Middle frontal gyrus (tissue), 1 donor: Measurements from ENCODE around the gene GPC6.
"Not testable (repeated sequence)": the region's sequence is repeated elsewhere in the genome, so short reads cannot be mapped to it uniquely, and the experiment has no call there.

Experiments
- DNase-seq: peaks from one replicate; pipeline ENCODE4 v3.0.0-alpha.2; 2015; ENCODE audit warnings: low spot score; ENCODE audit errors: extremely low spot score

Gene GPC6

DNA sequence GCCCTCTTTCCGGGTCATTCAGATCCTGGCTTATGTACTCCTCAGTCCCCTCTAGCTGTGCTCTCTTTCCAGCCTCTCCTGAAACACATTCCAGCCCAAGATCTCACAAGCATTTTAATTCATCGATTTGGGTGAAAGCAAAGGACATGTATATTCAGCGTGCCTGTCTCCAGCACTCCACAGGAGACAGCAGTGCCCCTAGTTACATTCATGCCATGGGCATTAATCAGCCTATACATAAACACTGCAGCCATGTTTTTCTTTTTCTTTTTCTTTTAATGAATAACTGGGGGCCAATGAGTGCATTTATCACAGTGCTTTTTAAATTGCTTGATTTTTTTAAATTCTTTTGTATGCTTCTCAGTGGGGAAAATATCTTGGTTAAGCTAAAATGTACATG lies 1053.7 kb downstream of the GPC6 start:
- DNase-seq: no peak

GRCh38 chr13:94280845-94281244 lies 1054.2 kb downstream of the GPC6 start:
- no peak for DNase-seq

- no peak for DNase-seq
These were observed 1060.0 kb downstream of the GPC6 start for GRCh38 chr13:94286581-94286980.

GRCh38 chr13:94291631-94292322 lies 1065.2 kb downstream of the GPC6 start:
- no peak for DNase-seq

GRCh38 chr13:94292323-94292640 lies 1065.7 kb downstream of the GPC6 start:
- DNase-seq: no peak

- no peak for DNase-seq
These were observed 1069.9 kb downstream of the GPC6 start for GRCh38 chr13:94296471-94296870.

DNA sequence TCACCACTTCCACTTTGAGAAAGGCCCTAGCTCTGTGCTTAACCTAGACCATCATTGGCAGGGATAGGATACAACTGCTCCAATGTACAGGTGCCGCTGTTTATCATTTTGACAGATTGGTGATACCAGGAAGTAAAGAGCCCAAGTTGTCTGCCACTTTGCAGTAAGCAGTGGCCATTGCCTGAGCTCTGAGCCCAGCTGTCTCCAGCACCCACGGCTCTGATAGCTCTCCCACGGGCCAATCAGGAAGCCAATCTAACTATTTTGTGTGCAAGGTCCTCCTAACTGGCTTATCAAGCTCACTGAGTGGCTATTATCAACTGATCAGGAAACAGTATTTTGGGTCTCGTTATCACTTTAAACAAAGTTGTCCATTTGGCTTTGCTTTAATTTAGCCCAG lies 1071.7 kb downstream of the GPC6 start:
- no peak for DNase-seq

DNA sequence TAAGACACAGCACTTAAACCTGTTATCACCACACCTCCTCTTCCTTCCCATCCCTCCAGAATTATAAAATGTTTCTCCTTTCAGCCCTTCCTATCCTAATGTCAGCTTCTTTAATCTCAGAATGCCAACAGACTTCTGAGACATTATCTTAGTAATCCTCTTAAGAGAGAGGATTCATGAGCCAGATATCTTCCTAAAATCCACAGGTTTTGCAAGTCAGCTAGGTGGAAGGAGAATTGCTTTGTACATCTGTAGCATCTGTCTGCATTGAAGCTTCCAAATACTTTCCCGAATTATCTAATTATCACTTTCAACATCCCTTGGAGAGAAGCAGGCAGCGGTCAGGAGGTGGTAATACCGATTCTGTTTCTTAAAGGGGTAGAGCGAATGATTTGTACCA lies 1073.8 kb downstream of the GPC6 start:
- no peak for DNase-seq

- DNase-seq: no peak
These were observed 1074.9 kb downstream of the GPC6 start for GRCh38 chr13:94301487-94301886.

DNA sequence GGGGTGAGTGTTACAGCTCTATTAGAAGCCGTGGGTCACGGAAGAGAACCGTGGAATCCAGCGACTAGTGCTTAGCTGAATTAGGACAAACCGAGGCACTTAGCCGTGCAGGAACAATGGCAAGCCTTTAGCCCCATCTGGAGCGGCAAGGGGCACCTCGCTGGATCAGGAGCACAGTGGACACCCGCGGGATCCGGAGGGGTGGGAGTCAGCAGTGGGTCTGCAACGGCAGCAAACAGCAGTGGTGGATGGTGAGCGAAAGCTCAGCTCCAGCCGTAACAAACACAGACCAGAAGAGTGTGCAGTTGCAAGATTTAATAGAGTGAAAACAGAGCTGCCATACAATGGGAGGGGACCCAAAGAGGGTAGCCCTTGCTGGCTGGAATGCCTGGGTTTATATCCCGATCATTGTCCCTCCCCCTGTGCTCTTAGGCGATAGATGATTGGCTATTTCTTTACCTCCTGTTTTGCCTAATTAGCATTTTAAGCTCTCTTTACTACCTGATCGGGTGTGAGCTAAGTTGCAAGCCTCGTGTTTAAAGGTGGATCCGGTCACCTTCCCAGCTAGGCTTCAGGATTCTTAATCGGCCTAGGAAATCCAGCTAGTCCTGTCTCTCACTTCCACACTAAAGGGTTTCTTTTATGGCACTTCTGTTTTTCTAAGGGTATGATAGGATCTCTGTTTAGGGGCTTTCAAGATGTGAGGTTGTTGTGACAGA lies 1076.4 kb downstream of the GPC6 start:
- not testable (repeated sequence) for DNase-seq

GRCh38 chr13:94303644-94304174 lies 1077.1 kb downstream of the GPC6 start:
- DNase-seq: no peak

- DNase-seq: no peak
These were observed 1078.4 kb downstream of the GPC6 start for GRCh38 chr13:94305033-94305432.

DNA sequence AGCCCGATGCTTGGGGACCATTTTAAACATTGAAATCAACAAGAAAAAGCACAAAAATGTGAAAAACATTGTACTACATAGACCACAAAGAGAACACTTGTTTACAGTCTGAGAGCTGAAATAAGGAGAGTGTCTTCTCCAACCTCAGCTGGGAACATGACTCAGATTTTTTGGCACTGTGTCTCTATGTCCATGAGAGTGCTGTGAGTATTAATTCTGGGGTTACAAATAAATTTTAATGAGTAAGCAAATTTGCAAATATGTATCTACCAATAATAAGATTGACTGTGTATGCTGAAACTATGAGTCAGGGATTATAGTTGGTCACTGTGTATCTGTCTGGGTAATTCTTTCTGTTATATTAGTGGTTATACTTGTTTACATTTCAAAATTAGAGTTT lies 1078.9 kb downstream of the GPC6 start:
- no peak for DNase-seq

DNA sequence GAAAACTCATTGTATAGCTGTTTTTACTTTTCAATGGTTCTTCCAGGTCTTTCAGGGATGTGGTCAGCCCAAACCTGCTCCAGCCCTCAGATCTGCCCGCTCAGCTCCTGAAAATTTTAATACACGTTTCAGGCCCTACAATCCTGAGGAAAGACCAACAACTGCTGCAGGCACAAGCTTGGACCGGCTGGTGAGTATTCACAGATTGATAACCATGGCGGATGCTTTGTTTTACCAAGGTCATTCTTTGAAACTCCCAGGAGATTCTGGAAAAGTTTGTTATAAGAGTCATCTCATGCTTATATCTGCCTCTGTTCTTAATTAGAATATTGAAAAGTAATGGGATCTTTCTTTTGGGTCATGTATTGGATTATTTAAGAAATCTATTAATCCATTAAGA lies 1079.3 kb downstream of the GPC6 start:
- DNase-seq: no peak

DNA sequence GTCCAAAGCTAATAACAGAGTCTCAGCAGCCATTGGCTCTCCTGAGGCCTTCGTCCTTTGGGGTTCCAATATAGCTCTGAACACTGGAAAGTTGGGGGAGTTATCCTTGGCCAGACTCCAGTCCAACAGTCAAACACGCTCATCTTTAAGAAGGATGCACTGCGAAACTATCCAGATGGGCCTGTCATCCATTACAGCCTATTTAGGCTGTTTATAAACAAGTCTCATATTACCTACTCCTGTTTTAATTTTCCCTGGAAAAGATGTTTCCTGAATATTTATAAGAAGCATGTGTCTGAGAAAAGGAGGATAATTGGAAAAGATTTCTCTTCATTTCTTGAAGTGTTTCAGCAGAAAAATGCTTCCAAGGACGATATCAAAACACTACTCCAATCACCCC lies 1082.2 kb downstream of the GPC6 start:
- no peak for DNase-seq

- no peak for DNase-seq
These were observed 1083.0 kb downstream of the GPC6 start for GRCh38 chr13:94309576-94309975.

DNA sequence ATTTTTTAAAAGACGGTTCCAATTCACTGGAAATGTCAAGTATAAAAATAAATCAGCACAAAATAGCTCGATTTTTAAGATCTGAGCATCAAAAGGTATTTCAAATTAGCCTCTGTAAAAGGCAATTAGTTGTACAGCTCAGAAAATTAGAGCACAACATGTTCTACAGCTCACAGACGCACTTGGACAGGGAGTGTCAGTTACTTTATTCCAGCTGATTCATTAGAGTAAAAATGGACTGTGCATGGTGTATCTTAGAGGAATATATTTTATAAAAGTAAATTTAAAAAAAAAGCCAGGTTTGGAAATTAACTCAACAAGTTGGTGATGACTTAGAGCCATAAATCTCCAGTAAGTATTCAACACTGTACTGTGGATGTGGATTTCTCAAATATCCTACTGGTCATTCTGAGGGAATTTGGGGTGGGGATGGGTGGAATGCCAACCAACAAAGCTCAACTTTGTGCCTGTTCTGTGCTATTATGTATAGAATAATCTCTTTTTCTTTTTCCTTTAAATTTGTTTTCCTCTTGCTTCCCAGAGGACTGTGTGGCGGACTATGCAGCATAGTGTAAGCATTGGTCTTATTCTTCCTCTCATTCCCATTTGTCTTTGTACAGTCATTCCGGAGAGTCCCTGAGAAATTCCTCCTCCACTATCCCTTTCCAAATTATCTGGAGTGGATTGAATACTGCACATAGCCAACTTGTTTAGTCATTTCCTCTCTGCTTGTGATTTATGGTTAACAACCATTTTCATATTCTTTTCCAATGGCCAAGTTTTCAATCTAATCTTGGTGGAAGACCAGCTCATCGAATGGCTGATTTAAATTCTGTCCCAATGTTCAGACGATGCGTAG lies 1083.6 kb downstream of the GPC6 start:
- no peak for DNase-seq

DNA sequence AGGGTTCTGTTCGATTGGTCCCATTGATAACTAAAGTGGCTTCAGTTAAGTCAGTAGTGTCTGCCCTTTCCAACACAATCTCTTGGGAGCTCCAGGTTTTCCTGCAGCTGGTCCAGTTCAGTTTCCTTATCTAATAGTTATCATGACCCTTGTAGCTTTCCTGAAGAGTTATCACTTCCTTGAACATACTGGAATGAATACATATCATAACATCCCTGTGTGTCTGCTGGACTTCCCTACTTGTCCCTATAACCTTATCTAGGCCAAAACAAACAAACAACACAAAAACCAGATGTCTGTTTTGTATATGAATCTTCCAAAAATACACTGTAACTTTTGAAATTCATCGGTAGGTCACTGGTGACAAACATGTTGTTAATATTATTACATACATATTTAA lies 1085.3 kb downstream of the GPC6 start:
- DNase-seq: no peak

- no peak for DNase-seq
These were observed 1086.1 kb downstream of the GPC6 start for GRCh38 chr13:94312511-94313216.

- no peak for DNase-seq
These were observed 1086.8 kb downstream of the GPC6 start for GRCh38 chr13:94313321-94313910.

- DNase-seq: no peak
These were observed 1087.3 kb downstream of the GPC6 start for GRCh38 chr13:94313926-94314325.
